Measurements from ENCODE around the gene FBXL4.

FBXL4 gene

GRCh38 chr6:98836962-98837944 lies 110.5 kb downstream of the FBXL4 start:
- DNase-seq = no peak

- DNase-seq = no peak
Measured at GRCh38 chr6:98836025-98836961, 111.5 kb downstream of the FBXL4 start.

- DNase-seq = peak in 2 of 6 experiments; percentile 20
Measured at GRCh38 chr6:98835149-98836024, 112.4 kb downstream of the FBXL4 start.

- peak; percentile 38 to 57 (median 50) for DNase-seq
Measured at GRCh38 chr6:98834060-98835031, 113.4 kb downstream of the FBXL4 start, which contains the start of gene POU3F2. Gene POU3F2 (plus strand): TSS chr6:98834574. CDS start chr6:98834874, 300 bp downstream.

- DNase-seq = peak in 2 of 6 experiments; percentile 29 to 57
Measured at GRCh38 chr6:98833307-98834059, 114.3 kb downstream of the FBXL4 start.

GRCh38 chr6:98833057-98833306 lies 114.8 kb downstream of the FBXL4 start:
- no peak for DNase-seq

GRCh38 chr6:98832284-98833056 lies 115.3 kb downstream of the FBXL4 start:
- no peak for DNase-seq

- DNase-seq = no peak
Measured at GRCh38 chr6:98831959-98832283, 115.8 kb downstream of the FBXL4 start.

GRCh38 chr6:98831057-98831958 lies 116.4 kb downstream of the FBXL4 start:
- DNase-seq = peak in 1 of 6 experiments; percentile 17

- DNase-seq = no peak
Measured at GRCh38 chr6:98830146-98830545, 117.6 kb downstream of the FBXL4 start.

- no peak for DNase-seq
Measured at GRCh38 chr6:98828941-98829411, 118.8 kb downstream of the FBXL4 start.

GRCh38 chr6:98828211-98828788 lies 119.4 kb downstream of the FBXL4 start:
- DNase-seq = no peak

GRCh38 chr6:98827295-98828159 lies 120.2 kb downstream of the FBXL4 start:
- no peak for DNase-seq

GRCh38 chr6:98825600-98826230 lies 122.0 kb downstream of the FBXL4 start:
- no peak for DNase-seq

- no peak for DNase-seq
Measured at GRCh38 chr6:98824902-98825599, 122.7 kb downstream of the FBXL4 start.
